Loucy (cell line): Measurements from ENCODE around the gene NCOA4.

Experiments used
- H2AFZ ChIP-seq: fragments of 200-600 bp; sonication (generic); 2 replicates; pipeline ENCODE4 v1.6.0; 2016; ENCODE audit warnings: antibody characterized with exemption, mild to moderate bottlenecking, low read length, moderate library complexity
- H3F3A ChIP-seq: fragments of 200-600 bp; 2 replicates; pipeline ENCODE4 v1.6.0; 2016; ENCODE audit warnings: antibody characterized with exemption, low read depth, mild to moderate bottlenecking
- H3K27me3 ChIP-seq: fragments of 200-600 bp; sonication (generic); 2 replicates; pipeline ENCODE4 v1.6.1; 2014; ENCODE audit warnings: low read length, mild to moderate bottlenecking; ENCODE audit not compliant: insufficient read depth, poor library complexity, severe bottlenecking
- H3K36me3 ChIP-seq: fragments of 200-600 bp; sonication (generic); 2 replicates; pipeline ENCODE4 v1.6.1; 2016; ENCODE audit warnings: low read length; ENCODE audit not compliant: insufficient read depth
- H3K4me1 ChIP-seq: fragments of 200-600 bp; sonication (generic); 2 replicates; pipeline ENCODE4 v1.5.1; 2014; ENCODE audit warnings: low read length, mild to moderate bottlenecking; ENCODE audit not compliant: insufficient read depth, poor library complexity, severe bottlenecking
- H3K4me2 ChIP-seq: fragments of 200-600 bp; sonication (generic); 2 replicates; pipeline ENCODE4 v1.6.0; 2014; ENCODE audit warnings: antibody characterized with exemption, low read length, low read depth, mild to moderate bottlenecking; ENCODE audit not compliant: poor library complexity, severe bottlenecking
- H3K4me3 ChIP-seq: fragments of 200-600 bp; sonication (generic); 2 replicates; pipeline ENCODE4 v1.5.1; 2014; ENCODE audit warnings: low read length, mild to moderate bottlenecking, mixed read lengths; ENCODE audit not compliant: poor library complexity, severe bottlenecking
- H3K79me2 ChIP-seq: fragments of 200-600 bp; sonication (generic); 2 replicates; pipeline ENCODE4 v1.6.1; 2014; ENCODE audit warnings: low read length; ENCODE audit not compliant: insufficient read depth
- H3K9ac ChIP-seq: fragments of 200-600 bp; sonication (generic); 2 replicates; pipeline ENCODE4 v1.6.0; 2014; ENCODE audit warnings: mild to moderate bottlenecking, low read depth, low read length, moderate library complexity; ENCODE audit not compliant: poor library complexity, severe bottlenecking
- H3K9me2 ChIP-seq: fragments of 200-600 bp; sonication (generic); replicated peaks from 2 replicates; pipeline ENCODE4 v1.6.1; 2016; ENCODE audit warnings: low read depth, low read length, mixed read lengths
- H3K9me3 ChIP-seq: fragments of 200-600 bp; sonication (generic); 2 replicates; pipeline ENCODE4 v1.6.1; 2014; ENCODE audit warnings: mild to moderate bottlenecking, antibody characterized with exemption, low read length, low read depth; ENCODE audit not compliant: insufficient read depth
- H4K20me1 ChIP-seq: fragments of 200-600 bp; sonication (generic); 2 replicates; pipeline ENCODE4 v1.6.0; 2014; ENCODE audit warnings: antibody characterized with exemption, low read length, mild to moderate bottlenecking; ENCODE audit not compliant: insufficient read depth, poor library complexity, severe bottlenecking
- EZH2phosphoT487 ChIP-seq: fragments of 200-600 bp; IDR thresholded peaks from 2 replicates; pipeline ENCODE4 v1.6.1; 2018; ENCODE audit warnings: antibody characterized with exemption, mild to moderate bottlenecking, moderate library complexity, borderline replicate concordance
- TF ChIP-seq, protein P1 (sequence below): fragments of 200-600 bp; sonication (generic); conservative IDR thresholded peaks from 2 replicates; pipeline ENCODE4 v1.5.1; 2014; ENCODE audit warnings: mild to moderate bottlenecking, antibody characterized with exemption, low read length

NCOA4 gene

GRCh38 chr10:46068905-46069304, 38.5 kb upstream of the NCOA4 start:
- Histone ChIP-seq H3K36me3 (no peaks in the 10 kb centered on the region), H3K4me3 (no peak overlapping the region), H3K4me1 (peaks cover 13% of the 10 kb centered on the region), H3K27me3 (no peaks in the 10 kb centered on the region), H2AFZ (no peak overlapping the region; the same call in 1 of the 2 replicates), H3K9ac (no peak overlapping the region), H3K9me3 (no peaks in the 10 kb centered on the region), H4K20me1 (no peaks in the 10 kb centered on the region), H3K79me2 (no peaks in the 10 kb centered on the region), H3K4me2 (no peak overlapping the region), H3F3A (no peaks in the 10 kb centered on the region), H3K9me2 (no peaks in the 10 kb centered on the region)
- TF ChIP-seq EZH2phosphoT487 = no peak
- TF ChIP-seq, protein P1, sequence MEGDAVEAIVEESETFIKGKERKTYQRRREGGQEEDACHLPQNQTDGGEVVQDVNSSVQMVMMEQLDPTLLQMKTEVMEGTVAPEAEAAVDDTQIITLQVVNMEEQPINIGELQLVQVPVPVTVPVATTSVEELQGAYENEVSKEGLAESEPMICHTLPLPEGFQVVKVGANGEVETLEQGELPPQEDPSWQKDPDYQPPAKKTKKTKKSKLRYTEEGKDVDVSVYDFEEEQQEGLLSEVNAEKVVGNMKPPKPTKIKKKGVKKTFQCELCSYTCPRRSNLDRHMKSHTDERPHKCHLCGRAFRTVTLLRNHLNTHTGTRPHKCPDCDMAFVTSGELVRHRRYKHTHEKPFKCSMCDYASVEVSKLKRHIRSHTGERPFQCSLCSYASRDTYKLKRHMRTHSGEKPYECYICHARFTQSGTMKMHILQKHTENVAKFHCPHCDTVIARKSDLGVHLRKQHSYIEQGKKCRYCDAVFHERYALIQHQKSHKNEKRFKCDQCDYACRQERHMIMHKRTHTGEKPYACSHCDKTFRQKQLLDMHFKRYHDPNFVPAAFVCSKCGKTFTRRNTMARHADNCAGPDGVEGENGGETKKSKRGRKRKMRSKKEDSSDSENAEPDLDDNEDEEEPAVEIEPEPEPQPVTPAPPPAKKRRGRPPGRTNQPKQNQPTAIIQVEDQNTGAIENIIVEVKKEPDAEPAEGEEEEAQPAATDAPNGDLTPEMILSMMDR = no peak

- no peaks in the 10 kb centered on the region for H3K27me3 ChIP-seq
- no peaks in the 10 kb centered on the region for H3F3A ChIP-seq
- H3K9me3 ChIP-seq = no peaks in the 10 kb centered on the region
- no peaks in the 10 kb centered on the region for H4K20me1 ChIP-seq
- no peaks in the 10 kb centered on the region for H3K79me2 ChIP-seq
- no peaks in the 10 kb centered on the region for H3K9me2 ChIP-seq
- H3K36me3 ChIP-seq = no peaks in the 10 kb centered on the region
- no peak overlapping the region for H3K9ac ChIP-seq
- peaks cover 13% of the 10 kb centered on the region for H3K4me1 ChIP-seq
- no peak for TF ChIP-seq EZH2phosphoT487
- TF ChIP-seq, protein P1 = no peak
- H3K4me2 ChIP-seq = no peak overlapping the region
- no peak overlapping the region for H2AFZ ChIP-seq
- H3K4me3 ChIP-seq = no peak overlapping the region
Observed at GRCh38 chr10:46068117-46068516, 37.7 kb upstream of the NCOA4 start.

DNA sequence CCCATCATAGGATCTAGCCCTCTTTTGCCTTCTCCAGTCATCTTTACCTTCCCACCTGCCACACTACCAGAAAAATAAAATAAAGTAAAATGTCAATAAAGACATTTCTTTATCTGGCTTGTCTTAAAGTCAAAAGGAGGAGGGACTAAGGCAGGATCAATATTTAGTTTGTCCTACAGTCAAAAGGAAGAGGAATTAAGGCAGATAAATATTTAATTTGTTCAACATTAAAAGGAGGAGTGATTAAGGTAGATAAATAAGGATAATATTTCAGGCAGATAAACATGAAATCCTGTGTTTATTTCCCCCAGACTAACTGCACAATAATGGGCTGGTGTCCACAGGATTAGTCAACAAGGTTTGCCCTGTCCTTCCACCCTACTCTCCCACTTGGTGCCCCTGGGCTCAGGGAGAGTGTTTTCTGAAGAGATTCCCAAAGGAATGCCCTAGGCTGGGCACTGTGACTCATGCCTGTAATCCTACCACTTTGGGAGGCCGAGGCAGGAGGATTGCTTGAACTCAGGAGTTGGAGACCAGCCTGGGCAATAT, 33.9 kb upstream of the NCOA4 start:
- TF ChIP-seq, protein P1 = no peak
- TF ChIP-seq EZH2phosphoT487 = no peak
- H3K4me1 ChIP-seq = no peaks in the 10 kb centered on the region

More for the DNA sequence above, 33.9 kb upstream of the NCOA4 start:
- Histone ChIP-seq H3K9me2 (no peaks in the 10 kb centered on the region), H3K9ac (no peak overlapping the region), H3K4me2 (no peak overlapping the region), H4K20me1 (no peaks in the 10 kb centered on the region), H2AFZ (no peak overlapping the region), H3K9me3 (no peaks in the 10 kb centered on the region), H3F3A (no peaks in the 10 kb centered on the region), H3K4me3 (no peak overlapping the region), H3K27me3 (no peaks in the 10 kb centered on the region), H3K79me2 (no peaks in the 10 kb centered on the region), H3K36me3 (no peaks in the 10 kb centered on the region)
